SK-N-SH treated with all-trans-retinoic acid at 6 μM for 48 hours (cell line): ENCODE results near the gene ITIH4.

ENCODE experiments used
- ATAC-seq: fragments of 200-7000 bp; cut with Tn5 transposase; 3 replicates; pipeline ENCODE4 v1.9.1; 2020; ENCODE audit warnings: mild to moderate bottlenecking, moderate library complexity
- ARNTL ChIP-seq: fragments of 450-650 bp; formaldehyde crosslinking; IDR thresholded peaks from 2 replicates; pipeline ENCODE4 v1.5.0; 2020; ENCODE audit warnings: low read depth, mild to moderate bottlenecking, moderate library complexity, borderline replicate concordance
- BACH2 ChIP-seq: fragments of 250-450 bp; sonication (Bioruptor Pico); IDR thresholded peaks from 2 replicates; pipeline ENCODE4 v1.9.0; 2021; ENCODE audit warnings: mild to moderate bottlenecking, borderline replicate concordance
- CSDC2 ChIP-seq: fragments of 250-450 bp; sonication (Bioruptor Pico); IDR thresholded peaks from 2 replicates; pipeline ENCODE4 v1.5.0; 2020; ENCODE audit warnings: mild to moderate bottlenecking, moderate library complexity
- CSRNP3 ChIP-seq: fragments of 250-450 bp; sonication (Bioruptor Pico); IDR thresholded peaks from 2 replicates; pipeline ENCODE4 v1.5.1; 2021; ENCODE audit warnings: mild to moderate bottlenecking, moderate library complexity
- ESRRG ChIP-seq: fragments of 250-450 bp; sonication (Bioruptor Pico); IDR thresholded peaks from 2 replicates; pipeline ENCODE4 v1.6.1; 2021; ENCODE audit warnings: mild to moderate bottlenecking
- GLIS3 ChIP-seq: fragments of 250-450 bp; sonication (Bioruptor Pico); IDR thresholded peaks from 2 replicates; pipeline ENCODE4 v1.5.0; 2020; ENCODE audit warnings: mild to moderate bottlenecking, moderate library complexity
- ISL1 ChIP-seq: fragments of 250-450 bp; sonication (Bioruptor Pico); IDR thresholded peaks from 2 replicates; pipeline ENCODE4 v2.1.2; 2022; ENCODE audit warnings: mild to moderate bottlenecking, moderate library complexity
- POU6F1 ChIP-seq: fragments of 250-450 bp; sonication (Bioruptor Pico); IDR thresholded peaks from 2 replicates; pipeline ENCODE4 v1.8.0; 2021; ENCODE audit warnings: low read depth, mild to moderate bottlenecking, moderate library complexity, borderline replicate concordance
- PPARA ChIP-seq: fragments of 250-450 bp; sonication (Bioruptor Pico); IDR thresholded peaks from 2 replicates; pipeline ENCODE4 v1.5.0; 2020; ENCODE audit warnings: mild to moderate bottlenecking, borderline replicate concordance
- RARB ChIP-seq: fragments of 250-450 bp; sonication (Bioruptor Pico); IDR thresholded peaks from 2 replicates; pipeline ENCODE4 v1.8.0; 2021; ENCODE audit warnings: mild to moderate bottlenecking, moderate library complexity
- SNAI2 ChIP-seq: fragments of 250-450 bp; sonication (Bioruptor Pico); IDR thresholded peaks from 2 replicates; pipeline ENCODE4 v1.5.0; 2020; ENCODE audit warnings: mild to moderate bottlenecking, moderate library complexity
- TCF4 ChIP-seq: fragments of 250-450 bp; sonication (Bioruptor Pico); IDR thresholded peaks from 2 replicates; pipeline ENCODE4 v1.8.0; 2021; ENCODE audit warnings: mild to moderate bottlenecking, moderate library complexity, borderline replicate concordance
- TOX ChIP-seq: fragments of 250-450 bp; sonication (Bioruptor Pico); IDR thresholded peaks from 2 replicates; pipeline ENCODE4 v1.8.0; 2021; ENCODE audit warnings: mild to moderate bottlenecking, moderate library complexity, borderline replicate concordance
- ZC3H10 ChIP-seq: fragments of 250-450 bp; sonication (Bioruptor Pico); IDR thresholded peaks from 2 replicates; pipeline ENCODE4 v1.5.1; 2021; ENCODE audit warnings: mild to moderate bottlenecking, moderate library complexity
- ZFP30 ChIP-seq: fragments of 450-650 bp; formaldehyde crosslinking; IDR thresholded peaks from 2 replicates; pipeline ENCODE4 v1.5.0; 2022; ENCODE audit warnings: mild to moderate bottlenecking, moderate library complexity
- ZNF565 ChIP-seq: fragments of 450-650 bp; formaldehyde crosslinking; conservative IDR thresholded peaks from 2 replicates; pipeline ENCODE4 v1.5.0; 2020; ENCODE audit warnings: low read depth, mild to moderate bottlenecking, moderate library complexity
- ZNF70 ChIP-seq: fragments of 450-650 bp; formaldehyde crosslinking; IDR thresholded peaks from 2 replicates; pipeline ENCODE4 v1.5.0; 2020; ENCODE audit warnings: mild to moderate bottlenecking, moderate library complexity
- TF ChIP-seq, protein P1 (sequence below): fragments of 250-450 bp; sonication (Bioruptor Pico); IDR thresholded peaks from 2 replicates; pipeline ENCODE4 v1.5.0; 2020; ENCODE audit warnings: mild to moderate bottlenecking, moderate library complexity
- TF ChIP-seq, protein P2 (sequence below): fragments of 250-450 bp; sonication (Bioruptor Pico); IDR thresholded peaks from 2 replicates; pipeline ENCODE4 v1.8.0; 2020; ENCODE audit warnings: mild to moderate bottlenecking, moderate library complexity, borderline replicate concordance
- TF ChIP-seq, protein P3 (sequence below): fragments of 250-450 bp; sonication (Bioruptor Pico); IDR thresholded peaks from 2 replicates; pipeline ENCODE4 v1.5.1; 2020; ENCODE audit warnings: low read depth, mild to moderate bottlenecking, moderate library complexity

The ITIH4 gene

GRCh38 chr3:52774066-52774713, 56.3 kb downstream of the ITIH4 start:
- no peak for ATAC-seq
- TF ChIP-seq PPARA (CRISPR knock-in tag) (no peak), POU6F1 (CRISPR knock-in tag) (no peak)
- TF ChIP-seq, all 23 proteins: peak for 0

DNA sequence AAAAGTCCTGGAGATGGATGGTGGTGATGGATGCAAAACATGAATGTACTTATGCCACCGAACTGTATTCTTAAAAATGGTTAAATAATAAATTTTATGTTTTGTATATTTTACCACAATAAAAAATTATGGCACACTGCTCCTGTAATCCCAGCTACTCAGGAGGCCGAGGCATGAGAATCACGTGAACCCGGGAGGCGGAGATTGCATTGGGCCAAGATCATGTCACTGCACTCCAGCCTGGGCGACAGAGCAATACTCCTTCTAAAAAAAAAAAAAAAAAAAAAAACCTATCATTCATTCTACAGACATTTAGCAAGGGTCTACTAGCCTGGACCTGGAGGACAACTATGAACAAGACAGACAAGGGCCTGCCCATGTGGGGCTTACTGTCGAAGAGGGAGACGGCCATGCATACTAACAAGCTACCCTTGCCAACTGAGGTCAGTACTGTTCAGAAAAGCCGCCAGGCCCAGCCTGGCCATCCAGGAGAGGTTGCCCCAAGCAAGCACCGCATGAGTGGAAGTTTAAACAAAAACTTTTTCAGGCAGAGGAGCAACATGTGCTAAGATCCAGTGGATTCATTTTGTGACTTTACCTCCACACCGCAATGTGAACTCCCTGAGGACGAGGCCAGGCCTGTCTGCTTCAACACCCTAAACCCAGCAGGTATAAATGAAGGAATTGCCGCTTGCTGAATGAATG, 57.0 kb downstream of the ITIH4 start:
- no peak for ATAC-seq
- TF ChIP-seq, protein P1, sequence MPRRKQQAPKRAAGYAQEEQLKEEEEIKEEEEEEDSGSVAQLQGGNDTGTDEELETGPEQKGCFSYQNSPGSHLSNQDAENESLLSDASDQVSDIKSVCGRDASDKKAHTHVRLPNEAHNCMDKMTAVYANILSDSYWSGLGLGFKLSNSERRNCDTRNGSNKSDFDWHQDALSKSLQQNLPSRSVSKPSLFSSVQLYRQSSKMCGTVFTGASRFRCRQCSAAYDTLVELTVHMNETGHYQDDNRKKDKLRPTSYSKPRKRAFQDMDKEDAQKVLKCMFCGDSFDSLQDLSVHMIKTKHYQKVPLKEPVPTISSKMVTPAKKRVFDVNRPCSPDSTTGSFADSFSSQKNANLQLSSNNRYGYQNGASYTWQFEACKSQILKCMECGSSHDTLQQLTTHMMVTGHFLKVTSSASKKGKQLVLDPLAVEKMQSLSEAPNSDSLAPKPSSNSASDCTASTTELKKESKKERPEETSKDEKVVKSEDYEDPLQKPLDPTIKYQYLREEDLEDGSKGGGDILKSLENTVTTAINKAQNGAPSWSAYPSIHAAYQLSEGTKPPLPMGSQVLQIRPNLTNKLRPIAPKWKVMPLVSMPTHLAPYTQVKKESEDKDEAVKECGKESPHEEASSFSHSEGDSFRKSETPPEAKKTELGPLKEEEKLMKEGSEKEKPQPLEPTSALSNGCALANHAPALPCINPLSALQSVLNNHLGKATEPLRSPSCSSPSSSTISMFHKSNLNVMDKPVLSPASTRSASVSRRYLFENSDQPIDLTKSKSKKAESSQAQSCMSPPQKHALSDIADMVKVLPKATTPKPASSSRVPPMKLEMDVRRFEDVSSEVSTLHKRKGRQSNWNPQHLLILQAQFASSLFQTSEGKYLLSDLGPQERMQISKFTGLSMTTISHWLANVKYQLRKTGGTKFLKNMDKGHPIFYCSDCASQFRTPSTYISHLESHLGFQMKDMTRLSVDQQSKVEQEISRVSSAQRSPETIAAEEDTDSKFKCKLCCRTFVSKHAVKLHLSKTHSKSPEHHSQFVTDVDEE (CRISPR knock-in tag): no peak
- TF ChIP-seq SNAI2 (CRISPR knock-in tag) (no peak), TOX (CRISPR knock-in tag) (no peak)

DNA sequence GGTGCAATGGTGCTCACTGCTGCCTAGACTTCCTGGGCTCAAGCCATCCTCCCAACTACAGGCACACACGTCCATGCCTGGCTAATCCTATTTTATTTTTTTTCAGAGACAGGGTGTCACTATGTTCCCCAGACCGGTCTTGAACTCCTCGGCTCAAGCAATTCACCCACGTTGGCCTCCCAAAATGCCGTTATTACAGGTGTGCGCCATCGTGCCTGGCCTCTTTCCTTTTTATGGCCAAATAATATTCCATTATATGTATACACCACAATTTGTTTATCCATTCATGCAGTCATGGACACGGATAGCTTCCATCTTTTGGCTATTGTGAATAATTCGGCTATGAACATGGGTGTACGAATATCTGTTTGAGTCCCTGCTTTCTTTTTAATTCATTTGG, 58.8 kb downstream of the ITIH4 start:
- no peak for TF ChIP-seq ZNF70 (CRISPR knock-in tag)
- no peak for TF ChIP-seq TOX (CRISPR knock-in tag)
- TF ChIP-seq CSDC2: no peak
- TF ChIP-seq, protein P1 (CRISPR knock-in tag): no peak
- TF ChIP-seq ZC3H10: no peak
- no peak for TF ChIP-seq BACH2 (CRISPR knock-in tag)
- TF ChIP-seq GLIS3: no peak
- TF ChIP-seq ZNF565 (CRISPR knock-in tag): no peak
- TF ChIP-seq POU6F1 (CRISPR knock-in tag): no peak
- TF ChIP-seq PPARA (CRISPR knock-in tag): no peak
- TF ChIP-seq CSRNP3: no peak
- TF ChIP-seq, protein P2, sequence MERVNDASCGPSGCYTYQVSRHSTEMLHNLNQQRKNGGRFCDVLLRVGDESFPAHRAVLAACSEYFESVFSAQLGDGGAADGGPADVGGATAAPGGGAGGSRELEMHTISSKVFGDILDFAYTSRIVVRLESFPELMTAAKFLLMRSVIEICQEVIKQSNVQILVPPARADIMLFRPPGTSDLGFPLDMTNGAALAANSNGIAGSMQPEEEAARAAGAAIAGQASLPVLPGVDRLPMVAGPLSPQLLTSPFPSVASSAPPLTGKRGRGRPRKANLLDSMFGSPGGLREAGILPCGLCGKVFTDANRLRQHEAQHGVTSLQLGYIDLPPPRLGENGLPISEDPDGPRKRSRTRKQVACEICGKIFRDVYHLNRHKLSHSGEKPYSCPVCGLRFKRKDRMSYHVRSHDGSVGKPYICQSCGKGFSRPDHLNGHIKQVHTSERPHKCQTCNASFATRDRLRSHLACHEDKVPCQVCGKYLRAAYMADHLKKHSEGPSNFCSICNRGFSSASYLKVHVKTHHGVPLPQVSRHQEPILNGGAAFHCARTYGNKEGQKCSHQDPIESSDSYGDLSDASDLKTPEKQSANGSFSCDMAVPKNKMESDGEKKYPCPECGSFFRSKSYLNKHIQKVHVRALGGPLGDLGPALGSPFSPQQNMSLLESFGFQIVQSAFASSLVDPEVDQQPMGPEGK (CRISPR knock-in tag): no peak
- no peak for TF ChIP-seq ESRRG (CRISPR knock-in tag)
- no peak for TF ChIP-seq ARNTL (CRISPR knock-in tag)
- TF ChIP-seq TCF4 (CRISPR knock-in tag): no peak
- TF ChIP-seq, protein P3, sequence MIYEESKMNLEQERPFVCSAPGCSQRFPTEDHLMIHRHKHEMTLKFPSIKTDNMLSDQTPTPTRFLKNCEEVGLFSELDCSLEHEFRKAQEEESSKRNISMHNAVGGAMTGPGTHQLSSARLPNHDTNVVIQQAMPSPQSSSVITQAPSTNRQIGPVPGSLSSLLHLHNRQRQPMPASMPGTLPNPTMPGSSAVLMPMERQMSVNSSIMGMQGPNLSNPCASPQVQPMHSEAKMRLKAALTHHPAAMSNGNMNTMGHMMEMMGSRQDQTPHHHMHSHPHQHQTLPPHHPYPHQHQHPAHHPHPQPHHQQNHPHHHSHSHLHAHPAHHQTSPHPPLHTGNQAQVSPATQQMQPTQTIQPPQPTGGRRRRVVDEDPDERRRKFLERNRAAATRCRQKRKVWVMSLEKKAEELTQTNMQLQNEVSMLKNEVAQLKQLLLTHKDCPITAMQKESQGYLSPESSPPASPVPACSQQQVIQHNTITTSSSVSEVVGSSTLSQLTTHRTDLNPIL (CRISPR knock-in tag): no peak
- no peak for TF ChIP-seq RARB
- TF ChIP-seq ISL1 (CRISPR knock-in tag): no peak
- TF ChIP-seq ZFP30 (CRISPR knock-in tag): no peak

More for the DNA sequence above, 58.8 kb downstream of the ITIH4 start:
- no peak for ATAC-seq
